Activated CD4-positive, alpha-beta T cell treated with anti-CD3 and anti-CD28 coated beads, Interleukin-2, amount 50 U/mL, for 1 hour (primary cell): ENCODE data around the gene WNT3A.

Experiments
- DNase-seq: peaks from one replicate; pipeline ENCODE4 v3.0.0-alpha.2; 2020

Gene WNT3A

GRCh38 chr1:228000416-228000815 is 6.4 kb upstream of the WNT3A start:
- no peak for DNase-seq

GRCh38 chr1:228000836-228001563 is 5.8 kb upstream of the WNT3A start:
- DNase-seq = no peak

- DNase-seq = no peak
These were observed 4.9 kb upstream of the WNT3A start for GRCh38 chr1:228001738-228002535.

- DNase-seq = no peak
These were observed 4.0 kb upstream of the WNT3A start for GRCh38 chr1:228002792-228003191.

GRCh38 chr1:228003461-228004330 is 3.1 kb upstream of the WNT3A start:
- no peak for DNase-seq

- no peak for DNase-seq
These were observed 2.4 kb upstream of the WNT3A start for GRCh38 chr1:228004331-228004855.

GRCh38 chr1:228004856-228005462 is 1.8 kb upstream of the WNT3A start:
- DNase-seq = no peak

- DNase-seq = no peak
These were observed 1.2 kb upstream of the WNT3A start for GRCh38 chr1:228005511-228006033.

GRCh38 chr1:228006034-228006785 is 588 bp upstream of the WNT3A start:
- no peak for DNase-seq

- DNase-seq = no peak
These were observed 427 bp downstream of the WNT3A start for GRCh38 chr1:228007049-228007800.

GRCh38 chr1:228007801-228008341 is 1.1 kb downstream of the WNT3A start:
- DNase-seq = no peak

GRCh38 chr1:228008391-228009115 is 1.8 kb downstream of the WNT3A start:
- DNase-seq = no peak

- DNase-seq = no peak
These were observed 2.5 kb downstream of the WNT3A start for GRCh38 chr1:228009116-228009827.

- no peak for DNase-seq
These were observed 3.3 kb downstream of the WNT3A start for GRCh38 chr1:228009828-228010775.

GRCh38 chr1:228010921-228011320 is 4.1 kb downstream of the WNT3A start:
- no peak for DNase-seq

GRCh38 chr1:228011721-228012311 is 5.0 kb downstream of the WNT3A start:
- no peak for DNase-seq

GRCh38 chr1:228012555-228012954 is 5.8 kb downstream of the WNT3A start:
- no peak for DNase-seq
